CD4-positive, alpha-beta T cell treated with Interleukin-6 at 100 ng/mL for 8 hours (primary cell): ENCODE data around the gene TMEM235.
"Not testable (repeated sequence)": the region's sequence is repeated elsewhere in the genome, so short reads cannot be mapped to it uniquely, and the experiment has no call there.

Source experiments
- DNase-seq: peaks from one replicate; pipeline ENCODE4 v3.0.0-alpha.2; 2020; ENCODE audit warnings: mixed read lengths, low spot score

TMEM235 gene

GRCh38 chr17:78219396-78220150 lies 11.9 kb upstream of the TMEM235 start:
- no peak for DNase-seq

GRCh38 chr17:78223061-78223460 lies 8.4 kb upstream of the TMEM235 start:
- no peak for DNase-seq

DNA sequence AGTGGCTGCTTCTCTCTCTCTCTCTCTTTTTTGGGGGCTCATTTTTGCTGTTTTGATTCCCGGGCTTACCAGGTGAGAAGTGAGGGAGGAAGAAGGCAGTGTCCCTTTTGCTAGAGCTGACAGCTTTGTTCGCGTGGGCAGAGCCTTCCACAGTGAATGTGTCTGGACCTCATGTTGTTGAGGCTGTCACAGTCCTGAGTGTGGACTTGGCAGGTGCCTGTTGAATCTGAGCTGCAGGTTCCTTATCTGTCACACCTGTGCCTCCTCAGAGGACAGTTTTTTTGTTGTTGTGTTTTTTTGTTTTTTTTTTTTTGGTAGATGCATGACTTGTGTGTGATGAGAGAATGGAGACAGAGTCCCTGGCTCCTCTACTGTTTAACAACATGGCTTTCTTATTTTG lies 7.7 kb upstream of the TMEM235 start:
- no peak for DNase-seq

DNA sequence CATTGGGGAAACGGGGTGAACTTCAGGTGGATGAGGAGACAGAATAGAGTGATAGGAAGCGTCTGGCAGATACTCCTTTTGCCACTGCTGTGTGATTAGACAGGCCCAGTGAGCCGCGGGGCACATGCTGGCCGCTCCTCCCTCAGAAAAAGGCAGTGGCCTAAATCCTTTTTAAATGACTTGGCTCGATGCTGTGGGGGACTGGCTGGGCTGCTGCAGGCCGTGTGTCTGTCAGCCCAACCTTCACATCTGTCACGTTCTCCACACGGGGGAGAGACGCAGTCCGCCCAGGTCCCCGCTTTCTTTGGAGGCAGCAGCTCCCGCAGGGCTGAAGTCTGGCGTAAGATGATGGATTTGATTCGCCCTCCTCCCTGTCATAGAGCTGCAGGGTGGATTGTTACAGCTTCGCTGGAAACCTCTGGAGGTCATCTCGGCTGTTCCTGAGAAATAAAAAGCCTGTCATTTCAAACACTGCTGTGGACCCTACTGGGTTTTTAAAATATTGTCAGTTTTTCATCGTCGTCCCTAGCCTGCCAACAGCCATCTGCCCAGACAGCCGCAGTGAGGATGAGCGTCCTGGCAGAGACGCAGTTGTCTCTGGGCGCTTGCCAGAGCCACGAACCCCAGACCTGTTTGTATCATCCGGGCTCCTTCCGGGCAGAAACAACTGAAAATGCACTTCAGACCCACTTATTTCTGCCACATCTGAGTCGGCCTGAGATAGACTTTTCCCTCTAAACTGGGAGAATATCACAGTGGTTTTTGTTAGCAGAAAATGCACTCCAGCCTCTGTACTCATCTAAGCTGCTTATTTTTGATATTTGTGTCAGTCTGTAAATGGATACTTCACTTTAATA lies 7.0 kb upstream of the TMEM235 start:
- no peak for DNase-seq

DNA sequence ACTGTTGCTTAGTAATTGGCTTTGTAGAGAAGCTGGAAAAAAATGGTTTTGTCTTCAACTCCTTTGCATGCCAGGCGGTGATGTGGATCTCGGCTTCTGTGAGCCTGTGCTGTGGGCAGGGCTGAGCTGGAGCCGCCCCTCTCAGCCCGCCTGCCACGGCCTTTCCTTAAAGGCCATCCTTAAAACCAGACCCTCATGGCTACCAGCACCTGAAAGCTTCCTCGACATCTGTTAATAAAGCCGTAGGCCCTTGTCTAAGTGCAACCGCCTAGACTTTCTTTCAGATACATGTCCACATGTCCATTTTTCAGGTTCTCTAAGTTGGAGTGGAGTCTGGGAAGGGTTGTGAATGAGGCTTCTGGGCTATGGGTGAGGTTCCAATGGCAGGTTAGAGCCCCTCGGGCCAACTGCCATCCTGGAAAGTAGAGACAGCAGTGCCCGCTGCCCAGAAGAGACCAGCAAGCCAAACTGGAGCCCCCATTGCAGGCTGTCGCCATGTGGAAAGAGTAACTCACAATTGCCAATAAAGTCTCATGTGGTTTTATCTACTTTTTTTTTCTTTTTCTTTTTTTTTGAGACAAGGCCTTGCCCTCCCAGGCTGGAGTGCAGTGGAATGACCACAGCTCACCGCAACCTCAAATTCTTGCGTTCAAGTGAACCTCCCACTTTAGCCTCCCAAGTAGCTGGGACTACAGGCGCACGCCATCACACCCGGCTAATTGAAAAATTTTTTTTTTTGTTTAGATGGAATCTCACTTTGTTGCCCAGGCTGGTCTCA lies 6.2 kb upstream of the TMEM235 start:
- no peak for DNase-seq

- no peak for DNase-seq
These were observed 5.2 kb upstream of the TMEM235 start for GRCh38 chr17:78226055-78226758.

- no peak for DNase-seq
These were observed 4.5 kb upstream of the TMEM235 start for GRCh38 chr17:78226759-78227454.

- no peak for DNase-seq
These were observed 3.9 kb upstream of the TMEM235 start for GRCh38 chr17:78227455-78227916.

GRCh38 chr17:78228176-78228575 lies 3.3 kb upstream of the TMEM235 start:
- no peak for DNase-seq

DNA sequence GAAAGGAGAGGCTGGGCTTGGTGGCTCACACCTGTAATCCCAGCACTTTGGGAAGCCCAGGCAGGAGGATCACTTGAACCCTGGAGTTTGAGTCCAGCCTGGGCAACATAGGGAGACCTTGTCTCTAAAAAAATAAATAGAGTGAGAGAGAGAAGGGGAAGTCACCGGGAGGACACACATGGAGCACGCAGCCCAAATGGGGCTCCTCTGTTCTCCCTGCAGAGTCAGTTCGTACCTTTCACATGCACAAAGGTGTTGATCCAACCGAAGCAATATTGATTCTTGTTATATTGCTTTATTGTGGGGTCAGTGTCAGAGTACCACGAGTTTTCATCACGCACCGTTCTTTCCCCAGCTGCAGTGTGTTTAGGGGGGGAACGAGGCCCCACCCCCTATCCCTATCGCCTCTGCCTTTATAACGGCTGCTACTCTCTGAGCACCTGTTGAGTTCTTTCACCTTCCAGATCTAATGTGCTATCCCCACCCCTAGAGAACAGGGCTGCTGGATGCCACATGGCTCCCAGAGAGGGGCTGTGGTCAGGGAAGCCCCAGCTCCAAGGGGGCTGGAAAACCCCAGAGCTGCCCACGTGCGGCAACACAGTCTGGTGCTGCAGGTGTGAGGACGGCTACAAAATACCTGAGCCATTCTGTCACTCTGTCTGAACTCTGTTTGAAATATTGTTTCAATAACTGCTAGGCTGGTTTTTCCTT lies 1.0 kb upstream of the TMEM235 start:
- DNase-seq = no peak

GRCh38 chr17:78231991-78232858 lies 794 bp downstream of the TMEM235 start:
- DNase-seq = no peak

DNA sequence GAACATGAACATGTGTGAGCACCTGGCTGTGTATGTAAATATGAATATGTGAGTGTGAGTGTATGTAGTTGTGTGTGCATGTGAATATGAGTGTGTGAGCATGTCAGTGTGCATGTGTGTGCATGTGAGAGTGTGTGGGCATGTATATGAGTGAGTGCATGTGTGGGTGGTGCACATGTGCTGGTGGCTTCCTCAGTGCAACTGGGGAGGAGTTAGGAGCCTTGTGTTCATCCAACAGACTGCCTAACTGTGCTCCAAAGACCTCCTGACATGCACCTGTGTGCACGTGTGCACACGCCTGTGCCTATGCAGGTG lies 1.4 kb downstream of the TMEM235 start:
- DNase-seq = no peak

- DNase-seq = no peak
These were observed 2.2 kb downstream of the TMEM235 start for GRCh38 chr17:78233678-78234077.

DNA sequence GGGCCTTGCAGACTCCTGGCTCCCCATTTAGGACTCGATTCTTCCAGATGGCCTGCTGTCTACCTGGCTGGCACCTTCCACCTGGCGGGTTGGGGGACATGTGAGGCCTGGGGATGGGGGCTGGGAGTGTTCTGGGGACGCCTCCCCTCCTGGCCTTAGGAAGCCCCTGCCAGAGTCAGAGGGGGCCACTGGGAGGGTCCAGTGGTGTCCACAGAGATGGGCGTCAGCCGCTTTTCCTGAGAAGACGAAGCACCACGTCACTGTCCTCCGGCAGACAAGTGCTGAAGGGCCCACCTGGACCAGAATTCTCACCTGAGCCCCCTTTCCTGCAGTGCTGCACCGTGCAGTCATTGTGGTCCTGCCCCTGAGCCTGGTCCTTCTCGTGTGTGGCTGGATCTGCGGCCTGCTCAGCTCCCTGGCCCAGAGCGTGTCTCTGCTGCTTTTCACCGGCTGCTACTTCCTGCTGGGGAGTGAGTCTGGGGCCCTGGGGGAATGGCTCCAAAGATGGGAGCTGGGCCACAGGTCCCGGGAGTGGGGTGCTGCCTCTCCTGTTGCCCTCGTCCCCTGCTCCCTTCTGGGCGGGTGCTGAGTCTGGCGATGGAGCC lies 2.9 kb downstream of the TMEM235 start:
- DNase-seq = no peak

DNA sequence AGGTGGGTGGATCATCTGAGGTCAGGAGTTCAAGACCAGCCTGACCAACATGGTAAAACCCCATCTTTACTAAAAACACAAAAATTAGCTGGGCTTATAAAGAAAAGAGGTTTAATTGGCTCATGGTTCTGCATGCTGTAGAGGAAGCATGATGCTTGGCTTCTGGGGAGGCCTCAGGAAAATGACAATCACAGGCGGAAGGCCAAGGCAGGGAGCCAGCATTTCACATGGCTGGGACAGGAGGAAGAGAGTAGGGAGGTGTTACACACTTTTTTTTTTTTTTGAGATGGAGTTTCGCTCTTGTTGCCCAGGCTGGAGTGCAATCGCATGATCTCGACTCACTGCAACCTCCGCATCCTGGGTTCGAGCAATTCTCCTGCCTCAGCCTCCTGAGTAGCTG lies 3.6 kb downstream of the TMEM235 start:
- DNase-seq = not testable (repeated sequence)

GRCh38 chr17:78235885-78236284 lies 4.5 kb downstream of the TMEM235 start:
- DNase-seq = no peak

- no peak for DNase-seq
These were observed 5.1 kb downstream of the TMEM235 start for GRCh38 chr17:78236362-78237127.

DNA sequence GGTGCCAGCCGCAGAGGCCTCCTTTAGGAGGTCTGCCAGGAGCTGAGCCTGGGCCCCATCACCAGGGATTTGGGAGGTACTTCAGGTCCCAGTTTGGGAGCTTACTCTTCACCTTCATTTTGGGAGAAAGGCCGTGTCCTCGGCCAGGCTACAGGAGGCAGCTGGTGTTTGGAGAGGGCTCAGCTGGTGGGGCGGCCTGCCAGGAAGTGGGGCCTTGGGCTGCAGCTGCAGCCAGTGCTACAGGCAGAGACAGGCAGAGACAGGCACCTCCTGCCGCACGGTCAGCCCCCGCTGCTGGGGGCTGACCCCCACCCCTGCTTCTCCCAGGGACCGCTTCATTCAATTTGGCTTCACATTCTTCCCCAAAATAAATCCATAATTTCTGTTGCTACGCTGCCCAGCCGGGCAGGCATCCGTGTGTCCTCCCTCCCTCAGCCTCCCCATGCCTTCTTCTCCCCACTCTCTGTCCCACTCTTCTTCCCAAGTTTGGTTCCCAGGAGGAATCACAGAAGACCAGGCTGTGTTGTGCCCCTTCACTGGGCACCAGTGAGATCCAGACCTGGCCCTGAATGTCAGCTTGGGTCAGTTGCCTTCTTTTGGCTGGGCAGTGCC lies 6.1 kb downstream of the TMEM235 start:
- no peak for DNase-seq
